Measurements from ENCODE around the gene UBTF. TPM values are rescaled to one million over a fixed set of nuclear protein-coding genes. Genes with fewer than 3 reads are reported as not detected.
A peak's percentile ranks its signal among the peaks of the same experiment; 100 is the strongest.

UBTF gene
- total and polyA plus RNA-seq, 2 donors (not counting 1 experiment from before 2014, with no cell fraction given), result 43.1 to 179 TPM

DNA sequence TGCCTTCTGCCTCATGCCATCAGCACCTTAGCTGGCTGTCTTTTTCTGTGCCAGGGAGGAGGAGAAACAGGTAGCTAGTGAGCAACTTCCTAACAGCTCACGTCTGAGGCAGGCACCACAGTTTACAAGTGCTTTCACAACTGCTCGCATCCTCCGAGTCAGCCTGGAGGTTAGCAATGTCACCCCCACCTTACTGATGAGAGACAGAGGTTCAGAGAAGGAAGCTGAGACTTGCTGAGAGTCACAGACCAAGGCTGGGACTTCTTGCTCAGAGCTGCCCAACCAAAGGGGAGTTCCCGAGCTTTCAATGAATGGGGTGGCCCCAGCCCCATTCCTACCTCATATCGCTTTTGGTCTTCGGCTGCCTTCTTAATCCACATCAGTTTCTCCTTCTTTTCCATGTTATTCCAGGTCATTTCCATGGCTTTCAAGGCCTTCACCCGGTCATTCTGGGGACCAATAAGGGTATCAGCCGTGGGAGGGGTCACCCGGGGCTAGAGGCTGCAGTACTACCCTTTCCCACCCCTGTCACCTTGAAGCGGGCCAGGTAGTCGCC lies 9.6 kb downstream of the UBTF start:
- Histone ChIP-seq H3K27ac (ENCODE audit: low read length in 2 of 2) (peak overlapping the region; percentile 41 to 71), H4K20me1 (ENCODE audit: control insufficient read depth, insufficient read depth, low read length, poor library complexity, severe bottlenecking) (peaks cover 44% of the 10 kb centered on the region), H3K36me3 (replicated peaks in 1 of 2; ENCODE audit: control extremely low read depth in 1 of 2, control insufficient read depth in 1 of 2, extremely low read depth in 1 of 2, insufficient read depth in 2 of 2, low read length in 1 of 2) (peaks cover 2 to 72% of the 10 kb centered on the region in 2 experiments), H3K27me3 (replicated peaks in 1 of 4; ENCODE audit: control extremely low read depth in 1 of 4, control insufficient read depth in 3 of 4, insufficient read depth in 4 of 4, low read length in 3 of 4) (no peaks in the 10 kb centered on the region), H3K4me1 (ENCODE audit: control insufficient read depth in 2 of 2, insufficient read depth in 2 of 2, low read length in 2 of 2) (peaks cover 22 to 42% of the 10 kb centered on the region in 2 donors), H3K79me2 (ENCODE audit: control insufficient read depth, insufficient read depth, low read length) (peaks cover 57% of the 10 kb centered on the region), H3K4me2 (replicated peaks; ENCODE audit: low read depth, low read length, poor library complexity, severe bottlenecking) (peak overlapping the region; percentile 68), H3K9ac (ENCODE audit: low read length) (no peak overlapping the region), H3K9me3 (ENCODE audit: control extremely low read depth in 1 of 3, control insufficient read depth in 2 of 3, insufficient read depth in 1 of 3, low read length in 2 of 3) (no peaks in the 10 kb centered on the region), H3K4me3 (ENCODE audit: control extremely low read depth in 1 of 5, extremely low read depth in 1 of 5, insufficient read depth in 1 of 5, low read depth in 2 of 5, low read length in 4 of 5) (no peak overlapping the region), H2AFZ (ENCODE audit: insufficient read depth, low read depth, low read length, poor library complexity, severe bottlenecking) (peak overlapping the region; percentile 43)
- peak overlapping the region; percentile 34 for H3K4me3 Mint-ChIP-seq
- WGBS (ENCODE audit: insufficient coverage), result 69% methylated on average over 8 of the region's 11 CpGs
- H3K9me3 Mint-ChIP-seq (ENCODE audit: insufficient read depth), result no peaks in the 10 kb centered on the region
- ChIA-PET CTCF (interaction anchor here (0.5 to 6.2 kb wide), 34 partner anchors 10 to 266 kb away, joined by 3 to 98 read pairs (median 6); partner anchors contain the start of genes ATXN7L3, FAM171A2, GRN and HDAC5), POLR2A (interaction anchor here (0.6 to 3.4 kb wide), 14 partner anchors 8 to 460 kb away, joined by 4 to 35 read pairs (median 6); partner anchors contain the start of genes ATXN7L3, GRN, TMUB2 and UBTF)
- DNase-seq, result no peak
- intact Hi-C loops (cut with micrococcal nuclease), result loop anchor here (1.0 to 2.0 kb wide), 6 partner anchors 8 to 140 kb away; partner anchors contain the start of genes GRN and SLC25A39
- H3K4me1 Mint-ChIP-seq, result peaks cover 39% of the 10 kb centered on the region
- no peak for TF ChIP-seq EZH2 (IDR thresholded peaks at IDR 0.05; ENCODE audit: borderline replicate concordance, insufficient read depth, low read depth, low read length, poor library complexity, severe bottlenecking)
- TF ChIP-seq, protein P1, sequence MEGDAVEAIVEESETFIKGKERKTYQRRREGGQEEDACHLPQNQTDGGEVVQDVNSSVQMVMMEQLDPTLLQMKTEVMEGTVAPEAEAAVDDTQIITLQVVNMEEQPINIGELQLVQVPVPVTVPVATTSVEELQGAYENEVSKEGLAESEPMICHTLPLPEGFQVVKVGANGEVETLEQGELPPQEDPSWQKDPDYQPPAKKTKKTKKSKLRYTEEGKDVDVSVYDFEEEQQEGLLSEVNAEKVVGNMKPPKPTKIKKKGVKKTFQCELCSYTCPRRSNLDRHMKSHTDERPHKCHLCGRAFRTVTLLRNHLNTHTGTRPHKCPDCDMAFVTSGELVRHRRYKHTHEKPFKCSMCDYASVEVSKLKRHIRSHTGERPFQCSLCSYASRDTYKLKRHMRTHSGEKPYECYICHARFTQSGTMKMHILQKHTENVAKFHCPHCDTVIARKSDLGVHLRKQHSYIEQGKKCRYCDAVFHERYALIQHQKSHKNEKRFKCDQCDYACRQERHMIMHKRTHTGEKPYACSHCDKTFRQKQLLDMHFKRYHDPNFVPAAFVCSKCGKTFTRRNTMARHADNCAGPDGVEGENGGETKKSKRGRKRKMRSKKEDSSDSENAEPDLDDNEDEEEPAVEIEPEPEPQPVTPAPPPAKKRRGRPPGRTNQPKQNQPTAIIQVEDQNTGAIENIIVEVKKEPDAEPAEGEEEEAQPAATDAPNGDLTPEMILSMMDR (IDR thresholded peaks at IDR 0.05), result no peak
- no peak for ATAC-seq (ENCODE audit: low read depth)
- H3K27ac Mint-ChIP-seq, result peak overlapping the region; percentile 74
- H3K27me3 Mint-ChIP-seq, result no peaks in the 10 kb centered on the region

DNA sequence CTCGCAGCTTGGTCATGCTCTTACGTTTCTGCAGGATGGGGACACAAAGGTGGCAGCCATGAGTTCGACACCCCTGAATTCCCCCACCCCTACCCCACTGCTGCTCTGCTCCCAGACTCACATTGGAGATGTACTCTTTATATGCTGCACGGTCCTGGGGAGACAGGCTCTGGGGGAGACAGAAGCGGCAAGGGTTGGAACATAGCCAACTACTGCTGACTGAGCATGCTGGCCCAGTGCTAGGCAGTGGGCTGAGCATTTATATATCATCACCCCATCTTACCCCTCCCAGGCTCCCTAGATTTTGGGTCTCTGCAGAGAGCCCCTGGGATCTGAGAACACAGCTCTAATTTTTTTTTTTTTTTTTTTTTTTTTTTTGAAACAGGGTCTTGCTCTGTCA lies 11.7 kb downstream of the UBTF start:
- H3K36me3 ChIP-seq (replicated peaks in 1 of 2; ENCODE audit: control extremely low read depth in 1 of 2, control insufficient read depth in 1 of 2, extremely low read depth in 1 of 2, insufficient read depth in 2 of 2, low read length in 1 of 2), result peaks cover 0 to 55% of the 10 kb centered on the region in 2 experiments
- ChIA-PET POLR2A (interaction anchor here (0.6 to 1.8 kb wide), 4 partner anchors 9 to 845 kb away, joined by 4 to 13 read pairs (median 8); no protein-coding TSS in a partner anchor), CTCF (interaction anchor here (0.6 to 6.2 kb wide), 5 partner anchors 8 to 145 kb away, joined by 3 to 98 read pairs (median 15); partner anchors contain the start of gene ATXN7L3)
- no peak overlapping the region for H3K4me3 Mint-ChIP-seq
- intact Hi-C loops (cut with micrococcal nuclease), result no loop called here
- no peak for DNase-seq
- peaks cover 36% of the 10 kb centered on the region for H3K79me2 ChIP-seq (ENCODE audit: control insufficient read depth, insufficient read depth, low read length)
- H3K4me3 ChIP-seq (ENCODE audit: control extremely low read depth in 1 of 5, extremely low read depth in 1 of 5, insufficient read depth in 1 of 5, low read depth in 2 of 5, low read length in 4 of 5), result no peak overlapping the region
- H3K4me2 ChIP-seq (replicated peaks; ENCODE audit: low read depth, low read length, poor library complexity, severe bottlenecking), result no peak overlapping the region
- H4K20me1 ChIP-seq (ENCODE audit: control insufficient read depth, insufficient read depth, low read length, poor library complexity, severe bottlenecking), result peaks cover 44% of the 10 kb centered on the region
- H3K9ac ChIP-seq (ENCODE audit: low read length), result no peak overlapping the region
- TF ChIP-seq, protein P1 (IDR thresholded peaks at IDR 0.05), result no peak
- no peak for TF ChIP-seq EZH2 (IDR thresholded peaks at IDR 0.05; ENCODE audit: borderline replicate concordance, insufficient read depth, low read depth, low read length, poor library complexity, severe bottlenecking)
- no peak overlapping the region for H3K27ac ChIP-seq (ENCODE audit: low read length in 2 of 2)
- no peak overlapping the region for H3K27ac Mint-ChIP-seq
- H3K9me3 ChIP-seq (ENCODE audit: control extremely low read depth in 1 of 3, control insufficient read depth in 2 of 3, insufficient read depth in 1 of 3, low read length in 2 of 3), result no peaks in the 10 kb centered on the region
- H2AFZ ChIP-seq (ENCODE audit: insufficient read depth, low read depth, low read length, poor library complexity, severe bottlenecking), result no peak overlapping the region
- no peaks in the 10 kb centered on the region for H3K27me3 ChIP-seq (replicated peaks in 1 of 4; ENCODE audit: control extremely low read depth in 1 of 4, control insufficient read depth in 3 of 4, insufficient read depth in 4 of 4, low read length in 3 of 4)
- peaks cover 33% of the 10 kb centered on the region for H3K4me1 Mint-ChIP-seq
- no peaks in the 10 kb centered on the region for H3K27me3 Mint-ChIP-seq
- no peak for ATAC-seq (ENCODE audit: low read depth)
- WGBS (ENCODE audit: insufficient coverage), result 89% methylated on average over 5 of the region's 5 CpGs
- no peaks in the 10 kb centered on the region for H3K9me3 Mint-ChIP-seq (ENCODE audit: insufficient read depth)
- peaks cover 23 to 37% of the 10 kb centered on the region in 2 donors for H3K4me1 ChIP-seq (ENCODE audit: control insufficient read depth in 2 of 2, insufficient read depth in 2 of 2, low read length in 2 of 2)

All from B cell (primary cell).